Peyer's patch (tissue), 4 donors: ENCODE measurements around the gene PPP1R13L. TPM values are rescaled to one million over a fixed set of nuclear protein-coding genes. Genes with fewer than 3 reads are reported as not detected.

Experiments used
- DNase-seq, 3 donors: peaks; one replicate each; pipeline ENCODE4 v3.0.0-alpha.2; 2017 to 2019
- H3K27ac ChIP-seq, 4 donors: fragments of 200-600 bp; sonication (generic); one replicate each; pipeline ENCODE4 v1.5.1; 2016 to 2019
- H3K27me3 ChIP-seq, 2 donors: fragments of 200-600 bp; sonication (generic); one replicate each; pipeline ENCODE4 v1.5.1; 2019
- H3K36me3 ChIP-seq, 3 donors: fragments of 200-600 bp; sonication (generic); one replicate each; pipeline ENCODE4 v1.5.1; 2016 to 2019
- H3K4me1 ChIP-seq, 4 donors: fragments of 200-600 bp; sonication (generic); one replicate each; pipeline ENCODE4 v1.5.1; 2016 to 2019
- H3K4me3 ChIP-seq, 4 donors: fragments of 200-600 bp; sonication (generic); 1 replicate in 3 of 4; 2 replicates in 1 of 4; pipeline ENCODE4 v1.5.1; 2016 to 2019; ENCODE audit warnings: mild to moderate bottlenecking in 1 of 4
- H3K9me3 ChIP-seq, 4 donors: fragments of 200-600 bp; sonication (generic); one replicate each; pipeline ENCODE4 v1.5.1; 2016 to 2019; ENCODE audit warnings: mild to moderate bottlenecking in 1 of 4
- CTCF ChIP-seq, 6 experiments: fragments of 450-650 bp in 4 of 6; fragments of 200-600 bp in 2 of 6; sonication (generic) in 1 of 6; IDR thresholded peaks; one replicate each; pipeline ENCODE4 v1.5.1; 2017 to 2019; ENCODE audit warnings: antibody characterized with exemption in 6 of 6, mild to moderate bottlenecking in 3 of 6, moderate library complexity in 1 of 6
- POLR2A ChIP-seq, 2 donors: fragments of 450-650 bp; IDR thresholded peaks; one replicate each; pipeline ENCODE4 v1.5.1; 2017; ENCODE audit warnings: antibody characterized with exemption in 2 of 2, mild to moderate bottlenecking in 2 of 2, moderate library complexity in 2 of 2
- total RNA-seq, 4 donors: library from RNA; depleted of rRNA; stranded (reverse); fragments of >200 nt; gene quantifications; one replicate each; pipeline ENCODE4 v1.1.0, GENCODE V29; 2016

The PPP1R13L gene
- total RNA-seq, 4 donors from 2014 or later: 16.5 to 53.9 (median 36.2) TPM

GRCh38 chr19:45380107-45380506 lies 24.8 kb downstream of the PPP1R13L start:
- no peaks in the 10 kb centered on the region for H3K4me1 ChIP-seq
- H3K27ac ChIP-seq: no peak overlapping the region
- peaks cover 0 to 4% of the 10 kb centered on the region in 2 donors for H3K27me3 ChIP-seq
- H3K9me3 ChIP-seq: no peaks in the 10 kb centered on the region
- DNase-seq: no peak
- TF ChIP-seq POLR2A (IDR thresholded peaks at IDR 0.05): no peak
- TF ChIP-seq CTCF (IDR thresholded peaks at IDR 0.05): no peak
- H3K4me3 ChIP-seq: no peak overlapping the region
- H3K36me3 ChIP-seq: no peaks in the 10 kb centered on the region

GRCh38 chr19:45376045-45376724 lies 28.7 kb downstream of the PPP1R13L start:
- no peak for TF ChIP-seq POLR2A (IDR thresholded peaks at IDR 0.05)
- TF ChIP-seq CTCF (IDR thresholded peaks at IDR 0.05): no peak

GRCh38 chr19:45370410-45371204 lies 34.3 kb downstream of the PPP1R13L start, which contains the start of gene ERCC2:
Gene ERCC2 (minus strand): TSS chr19:45370573. CDS start chr19:45370540, 33 bp downstream.
- peak; percentile 98 to 100 (median 99) for DNase-seq
- Histone ChIP-seq H3K4me1 (peaks cover 0 to 12% (median 0%) of the 10 kb centered on the region in 4 donors), H3K9me3 (no peaks in the 10 kb centered on the region), H3K27ac (peak within 1 kb of the TSS; percentile 58 to 82 (median 69)), H3K4me3 (peak within 1 kb of the TSS; percentile 62 to 96 (median 83)), H3K36me3 (no peaks in the 10 kb centered on the region), H3K27me3 (no peaks in the 10 kb centered on the region)
- TF ChIP-seq CTCF (IDR thresholded peaks at IDR 0.05): no peak
- no peak for TF ChIP-seq POLR2A (IDR thresholded peaks at IDR 0.05)

More at GRCh38 chr19:45376045-45376724, 28.7 kb downstream of the PPP1R13L start:
- H3K4me3 ChIP-seq: no peak overlapping the region
- no peaks in the 10 kb centered on the region for H3K36me3 ChIP-seq
- no peaks in the 10 kb centered on the region for H3K27me3 ChIP-seq
- DNase-seq: no peak
- H3K4me1 ChIP-seq: peaks cover 0 to 2% (median 0%) of the 10 kb centered on the region in 4 donors
- no peaks in the 10 kb centered on the region for H3K9me3 ChIP-seq
- H3K27ac ChIP-seq: no peak overlapping the region

GRCh38 chr19:45368737-45369340 lies 36.0 kb downstream of the PPP1R13L start:
- no peak overlapping the region for H3K27ac ChIP-seq
- H3K4me3 ChIP-seq: no peak overlapping the region
- TF ChIP-seq CTCF (IDR thresholded peaks at IDR 0.05) (no peak), POLR2A (IDR thresholded peaks at IDR 0.05) (no peak)
- DNase-seq: no peak
- H3K4me1 ChIP-seq: peaks cover 0 to 12% (median 0%) of the 10 kb centered on the region in 4 donors
- peaks cover 0 to 2% (median 0%) of the 10 kb centered on the region in 3 donors for H3K36me3 ChIP-seq
- no peaks in the 10 kb centered on the region for H3K9me3 ChIP-seq
- H3K27me3 ChIP-seq: no peaks in the 10 kb centered on the region

- no peaks in the 10 kb centered on the region for H3K9me3 ChIP-seq
- H3K4me1 ChIP-seq: peaks cover 0 to 12% (median 0%) of the 10 kb centered on the region in 4 donors
- no peak overlapping the region for H3K27ac ChIP-seq
- DNase-seq: no peak
- no peak overlapping the region for H3K4me3 ChIP-seq
- TF ChIP-seq CTCF (IDR thresholded peaks at IDR 0.05) (no peak), POLR2A (IDR thresholded peaks at IDR 0.05) (no peak)
- no peaks in the 10 kb centered on the region for H3K27me3 ChIP-seq
- H3K36me3 ChIP-seq: peaks cover 0 to 6% (median 0%) of the 10 kb centered on the region in 3 donors
Observed at GRCh38 chr19:45368127-45368526, 36.7 kb downstream of the PPP1R13L start.
